ENCODE data around the gene ZC3HAV1.

GRCh38 chr7:139111147-139111546, 1.6 kb upstream of the ZC3HAV1 start:
- TF ChIP-seq POLR2A (IDR thresholded peaks at IDR 0.05) (no peak), EP300 (IDR thresholded peaks at IDR 0.05; ENCODE audit: low read depth) (no peak)
- TF ChIP-seq, protein P1, sequence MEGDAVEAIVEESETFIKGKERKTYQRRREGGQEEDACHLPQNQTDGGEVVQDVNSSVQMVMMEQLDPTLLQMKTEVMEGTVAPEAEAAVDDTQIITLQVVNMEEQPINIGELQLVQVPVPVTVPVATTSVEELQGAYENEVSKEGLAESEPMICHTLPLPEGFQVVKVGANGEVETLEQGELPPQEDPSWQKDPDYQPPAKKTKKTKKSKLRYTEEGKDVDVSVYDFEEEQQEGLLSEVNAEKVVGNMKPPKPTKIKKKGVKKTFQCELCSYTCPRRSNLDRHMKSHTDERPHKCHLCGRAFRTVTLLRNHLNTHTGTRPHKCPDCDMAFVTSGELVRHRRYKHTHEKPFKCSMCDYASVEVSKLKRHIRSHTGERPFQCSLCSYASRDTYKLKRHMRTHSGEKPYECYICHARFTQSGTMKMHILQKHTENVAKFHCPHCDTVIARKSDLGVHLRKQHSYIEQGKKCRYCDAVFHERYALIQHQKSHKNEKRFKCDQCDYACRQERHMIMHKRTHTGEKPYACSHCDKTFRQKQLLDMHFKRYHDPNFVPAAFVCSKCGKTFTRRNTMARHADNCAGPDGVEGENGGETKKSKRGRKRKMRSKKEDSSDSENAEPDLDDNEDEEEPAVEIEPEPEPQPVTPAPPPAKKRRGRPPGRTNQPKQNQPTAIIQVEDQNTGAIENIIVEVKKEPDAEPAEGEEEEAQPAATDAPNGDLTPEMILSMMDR (IDR thresholded peaks at IDR 0.05): no peak
